GM18520 (cell line): ENCODE measurements around the gene FRMD4A.

Source experiments
- ATAC-seq: cut with Tn5 transposase; IDR thresholded peaks from one replicate; pipeline ENCODE4 v1.9.1; 2021; ENCODE audit not compliant: unreplicated experiment

Gene FRMD4A

DNA sequence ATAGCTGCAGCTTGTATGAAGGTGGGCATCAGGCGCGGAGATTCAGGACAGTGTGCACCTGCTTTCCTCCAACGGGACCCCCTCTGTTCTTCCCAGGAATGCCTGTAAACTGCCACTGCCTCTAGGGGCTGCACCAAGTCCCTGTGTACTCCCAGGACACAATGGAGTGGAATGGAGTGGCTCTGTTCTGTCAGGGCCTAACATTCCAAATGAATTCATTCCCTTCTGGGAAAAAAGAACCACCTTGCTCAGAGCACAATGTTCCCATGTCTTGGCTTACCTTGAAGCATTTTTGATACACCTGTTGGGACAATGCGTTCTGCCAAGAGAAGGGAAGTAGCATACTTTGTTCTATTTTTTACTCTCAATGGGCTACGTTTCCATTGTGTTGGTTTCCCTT lies 339.4 kb downstream of the FRMD4A start:
- ATAC-seq = no peak

DNA sequence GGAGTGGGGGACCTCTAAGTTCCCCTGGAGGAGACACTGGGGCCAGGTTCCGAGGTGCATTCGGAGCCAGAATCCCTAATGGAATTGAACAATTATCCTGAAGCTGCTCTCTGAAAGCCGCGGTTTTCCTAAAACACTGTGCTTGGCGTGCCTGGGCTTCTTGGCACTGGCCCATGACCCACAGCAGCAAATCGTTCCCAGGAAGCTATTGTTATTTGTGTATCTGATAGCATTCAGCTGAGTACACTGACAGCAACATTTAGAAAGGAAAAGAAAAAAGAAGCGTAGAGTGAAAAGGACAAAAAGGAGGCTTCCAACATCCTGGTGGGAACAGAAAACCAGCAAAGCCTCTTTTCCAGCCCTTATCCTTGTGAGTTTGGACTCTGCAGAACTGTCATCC lies 339.8 kb downstream of the FRMD4A start:
- ATAC-seq = no peak

DNA sequence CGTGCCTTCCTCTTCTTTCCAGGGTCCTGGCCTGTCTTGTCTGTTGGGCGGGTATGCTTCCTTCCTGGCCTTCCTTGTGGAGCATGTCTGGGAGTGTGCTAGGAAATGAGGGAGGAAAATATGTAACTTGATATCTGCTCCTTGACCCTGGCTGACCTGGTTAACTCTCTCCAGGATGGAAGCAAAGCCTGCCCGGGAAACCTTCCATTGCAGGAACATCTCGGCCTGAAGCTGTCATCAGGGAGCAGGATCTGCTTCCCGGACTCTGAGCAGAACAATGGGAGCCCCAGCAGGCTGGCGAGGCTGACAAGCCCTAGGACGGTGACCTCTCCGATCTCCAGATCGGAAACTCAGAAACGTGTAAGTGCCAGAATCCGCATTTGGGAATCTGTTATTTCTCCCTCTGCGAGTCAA lies 340.3 kb downstream of the FRMD4A start:
- ATAC-seq = no peak

DNA sequence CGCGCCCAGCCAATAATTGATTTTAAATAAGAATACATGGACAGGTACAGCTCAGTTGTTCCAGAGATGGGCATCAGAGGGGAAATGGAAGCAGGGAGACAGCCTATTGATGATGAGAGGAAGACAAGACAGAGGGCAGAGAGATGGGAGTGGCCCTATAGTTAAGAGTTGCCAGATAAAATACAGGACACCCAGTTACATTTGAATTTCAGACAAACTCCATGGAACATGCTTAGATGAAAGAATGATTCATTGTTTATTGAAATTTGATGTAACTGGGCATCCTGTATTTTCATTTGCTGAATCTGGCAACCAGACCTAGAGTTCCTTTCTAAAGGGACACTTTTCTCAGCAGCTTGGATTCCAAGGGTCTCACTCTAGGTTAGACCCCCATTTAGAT lies 341.1 kb downstream of the FRMD4A start:
- ATAC-seq = no peak

DNA sequence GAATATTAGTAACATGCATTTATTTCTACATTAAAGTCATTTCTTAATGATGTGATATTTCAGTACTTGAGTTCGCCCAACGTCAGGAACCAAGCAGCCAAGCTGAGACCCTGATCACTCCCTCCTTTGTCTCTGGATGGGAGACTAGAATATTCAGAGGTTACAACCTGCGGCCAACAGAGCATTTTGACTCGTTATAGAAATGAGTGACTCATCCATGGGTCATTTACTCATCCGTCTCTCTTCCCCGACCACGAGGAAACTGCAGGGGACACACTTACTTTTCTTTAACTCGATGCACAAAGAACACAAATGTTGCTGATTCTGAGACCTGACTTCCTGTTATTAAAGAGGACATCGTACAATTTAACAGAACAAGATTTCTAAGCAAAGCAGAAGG lies 343.3 kb downstream of the FRMD4A start:
- no peak for ATAC-seq

DNA sequence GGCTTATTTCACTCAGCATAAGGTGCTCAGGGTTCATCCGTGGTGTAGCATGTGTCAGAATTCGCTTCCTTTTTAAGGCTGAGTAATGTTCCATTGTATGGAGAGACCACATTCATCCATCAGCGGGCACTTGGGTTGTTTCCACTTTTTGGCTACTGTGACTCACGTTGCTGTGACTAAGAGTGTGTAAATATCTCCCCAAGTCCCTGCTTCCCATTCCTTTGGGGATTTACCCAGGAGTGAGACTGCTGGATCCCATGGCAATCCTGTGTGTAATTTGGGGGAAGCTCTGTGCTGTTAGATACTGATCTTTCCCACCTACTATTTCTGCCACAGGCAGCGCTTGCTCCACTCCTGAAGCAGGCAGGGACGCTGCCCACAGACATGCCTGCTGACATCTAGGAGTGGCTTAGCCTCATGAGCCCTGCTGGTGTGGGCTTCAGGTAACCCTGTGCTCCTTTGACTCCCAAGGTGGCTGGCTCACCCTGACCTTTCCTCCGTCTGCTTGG lies 346.0 kb downstream of the FRMD4A start:
- no peak for ATAC-seq

DNA sequence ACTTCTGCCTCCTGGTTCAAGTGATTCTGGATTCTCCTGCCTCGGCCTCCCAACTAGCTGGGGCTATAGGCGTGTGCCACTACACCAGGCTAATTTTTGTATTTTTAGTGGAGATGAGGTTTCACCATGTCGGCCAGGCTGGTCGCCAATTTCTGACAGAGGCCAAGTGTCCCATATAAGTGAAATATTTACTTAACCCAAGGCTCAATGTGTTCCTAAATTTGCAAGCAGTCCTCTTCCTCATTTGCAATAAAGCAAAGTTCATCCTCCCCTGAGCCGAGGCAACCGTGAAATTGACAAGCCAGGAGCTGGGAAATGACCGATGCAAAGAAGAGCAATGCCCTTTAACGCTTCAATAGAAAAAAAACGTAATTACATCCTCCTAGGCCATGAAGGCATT lies 347.7 kb downstream of the FRMD4A start:
- no peak for ATAC-seq

DNA sequence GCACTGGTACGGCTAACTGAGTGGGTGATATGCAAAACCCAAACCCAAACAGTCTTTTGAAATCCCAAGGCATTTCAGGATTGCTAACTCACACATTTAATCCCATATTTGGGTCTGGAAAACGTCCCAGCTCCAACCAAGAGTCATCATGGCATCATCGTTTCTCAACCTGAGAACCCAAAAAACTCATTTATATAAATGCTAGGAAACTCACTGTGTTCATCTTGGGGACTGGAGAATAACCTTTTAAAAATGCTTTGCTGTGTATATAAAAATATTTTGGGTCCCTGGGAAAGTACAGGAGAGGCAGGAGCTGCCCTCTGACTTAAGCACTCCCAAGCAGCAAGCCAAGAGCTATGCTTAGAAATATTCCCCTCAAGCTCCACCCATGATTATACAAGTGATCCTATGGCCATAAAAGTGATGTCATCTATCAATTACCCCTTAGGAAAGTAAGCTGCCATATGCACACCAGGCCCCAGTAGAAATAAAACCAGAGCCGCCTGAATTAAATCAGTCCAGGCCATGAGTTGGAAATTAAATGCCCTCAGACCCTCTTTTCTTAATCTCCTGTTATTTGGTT lies 352.1 kb downstream of the FRMD4A start:
- ATAC-seq = no peak

DNA sequence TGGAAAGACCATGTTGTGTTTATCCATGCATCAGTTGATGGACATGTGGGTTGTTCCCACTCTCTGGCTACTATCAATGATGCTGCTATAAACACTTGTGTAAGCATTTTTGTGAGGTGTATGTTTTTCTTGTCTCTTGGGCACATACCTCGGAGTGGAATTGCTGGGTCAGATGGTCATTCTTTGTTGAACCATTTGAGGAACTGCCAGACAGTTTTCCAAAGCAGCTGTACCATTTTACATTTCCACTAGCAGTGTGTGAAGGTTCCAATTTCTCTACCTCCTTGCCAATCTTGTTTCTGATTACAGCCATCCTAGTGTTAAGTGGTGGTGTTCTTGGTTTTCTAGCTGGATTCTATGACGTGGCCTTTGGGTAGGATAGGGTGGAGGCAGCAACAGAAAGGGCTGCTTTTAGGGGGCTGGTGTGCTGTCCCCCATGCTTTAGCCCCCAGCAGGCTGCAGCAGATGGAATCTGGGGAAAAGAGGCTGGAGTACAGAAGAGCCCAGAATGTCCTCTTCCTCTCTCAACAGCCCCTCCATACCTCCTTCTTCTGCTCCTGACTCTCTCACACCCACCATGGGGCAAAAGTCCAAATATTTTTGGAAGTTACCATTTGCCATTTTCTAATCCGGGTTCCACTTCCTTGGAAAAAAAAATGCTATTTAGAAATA lies 352.7 kb downstream of the FRMD4A start:
- no peak for ATAC-seq

DNA sequence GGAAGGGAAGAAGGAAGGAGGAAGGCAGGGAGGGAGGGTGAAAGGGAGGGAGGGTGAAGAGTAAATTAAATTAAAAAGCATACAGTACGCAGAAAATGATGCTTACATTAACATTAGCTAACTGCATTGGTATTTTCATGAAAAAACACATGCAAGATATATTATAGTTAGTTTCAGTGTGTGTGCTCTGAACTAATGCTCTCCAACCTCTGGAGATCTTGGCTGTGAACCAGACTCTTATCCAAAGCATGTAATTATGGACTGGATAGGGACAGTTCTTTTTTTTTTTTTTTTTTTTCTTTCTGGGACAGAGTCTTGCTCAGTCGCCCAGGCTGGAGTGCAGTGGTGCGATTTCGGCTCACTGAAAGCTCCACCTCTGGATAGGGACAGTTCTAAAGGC lies 357.0 kb downstream of the FRMD4A start:
- ATAC-seq = no peak

DNA sequence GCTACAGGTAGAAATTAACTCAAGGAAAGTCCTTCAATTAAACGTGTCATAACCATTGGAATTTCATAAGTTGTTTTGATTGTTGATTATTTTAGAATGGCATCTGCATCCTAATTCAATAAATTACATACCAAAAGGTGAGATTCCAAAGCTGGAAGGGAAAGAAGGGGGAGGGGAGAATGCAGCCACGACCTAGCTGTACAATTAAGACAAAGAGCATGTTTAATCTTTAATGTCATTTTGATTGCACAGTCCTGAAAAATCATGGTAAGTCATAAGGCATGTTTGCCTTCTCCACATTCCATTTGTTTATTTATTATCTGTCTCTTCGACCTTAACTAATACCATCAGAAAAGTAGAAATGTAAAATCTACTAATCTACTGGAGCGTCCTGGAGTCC lies 358.1 kb downstream of the FRMD4A start:
- ATAC-seq = no peak

DNA sequence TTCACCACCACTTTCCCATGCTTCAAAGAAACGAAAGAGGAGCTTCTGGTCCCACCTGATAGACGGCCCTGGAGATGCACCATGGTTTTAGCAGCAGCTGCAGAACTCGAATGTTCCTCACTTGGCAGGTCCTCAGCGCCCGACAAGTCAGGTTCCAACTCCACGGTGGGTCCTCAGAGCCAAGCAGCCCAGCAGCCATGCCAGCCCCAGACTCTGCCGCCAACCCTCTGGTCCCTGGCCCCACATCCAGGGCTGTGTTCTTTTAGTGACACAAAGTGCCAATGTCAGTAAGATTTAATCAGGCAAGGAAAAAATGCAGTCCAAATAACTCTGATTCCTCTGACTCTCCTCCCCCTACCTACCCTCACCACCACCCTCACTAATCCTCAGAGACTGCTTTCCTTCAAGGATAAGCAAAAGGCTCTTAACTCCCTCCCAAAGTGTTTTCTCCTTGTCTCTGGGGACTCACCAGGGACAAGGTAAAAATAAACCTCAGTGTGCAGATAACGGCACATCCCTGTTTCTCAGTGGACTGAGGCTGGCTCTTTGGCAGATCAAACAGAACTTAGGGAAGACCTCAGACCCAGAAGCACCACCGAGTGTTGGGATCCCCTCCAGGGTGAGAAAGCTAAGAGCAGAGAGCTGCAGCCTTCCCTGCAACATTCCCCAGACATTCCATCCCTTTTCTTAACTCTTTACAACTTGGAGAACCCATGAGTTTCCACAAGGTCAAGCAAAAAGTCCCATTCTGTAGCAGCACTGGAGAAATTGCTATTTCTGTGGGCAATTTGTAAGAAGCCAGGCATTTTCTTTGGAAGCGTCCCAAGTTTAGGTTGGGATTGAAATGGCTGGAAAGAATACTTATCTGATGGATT lies 358.9 kb downstream of the FRMD4A start:
- no peak for ATAC-seq

DNA sequence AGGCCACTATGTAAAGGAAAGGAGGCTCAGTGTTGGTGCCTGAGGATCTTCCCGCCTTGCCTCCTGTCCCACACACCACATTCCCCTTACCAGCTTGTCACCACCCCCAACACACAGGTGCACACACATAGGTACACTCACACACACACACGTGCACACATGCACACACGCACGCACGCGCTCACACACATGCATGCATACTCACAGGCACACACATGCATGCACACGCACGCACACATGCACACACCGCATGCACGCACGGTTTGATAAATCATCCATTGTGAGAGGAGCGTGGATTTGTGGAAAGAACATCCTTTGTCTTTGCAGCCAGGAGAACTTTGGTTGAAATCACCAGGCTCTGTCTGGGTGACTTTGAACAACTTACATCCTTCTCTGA lies 359.8 kb downstream of the FRMD4A start:
- ATAC-seq = no peak

DNA sequence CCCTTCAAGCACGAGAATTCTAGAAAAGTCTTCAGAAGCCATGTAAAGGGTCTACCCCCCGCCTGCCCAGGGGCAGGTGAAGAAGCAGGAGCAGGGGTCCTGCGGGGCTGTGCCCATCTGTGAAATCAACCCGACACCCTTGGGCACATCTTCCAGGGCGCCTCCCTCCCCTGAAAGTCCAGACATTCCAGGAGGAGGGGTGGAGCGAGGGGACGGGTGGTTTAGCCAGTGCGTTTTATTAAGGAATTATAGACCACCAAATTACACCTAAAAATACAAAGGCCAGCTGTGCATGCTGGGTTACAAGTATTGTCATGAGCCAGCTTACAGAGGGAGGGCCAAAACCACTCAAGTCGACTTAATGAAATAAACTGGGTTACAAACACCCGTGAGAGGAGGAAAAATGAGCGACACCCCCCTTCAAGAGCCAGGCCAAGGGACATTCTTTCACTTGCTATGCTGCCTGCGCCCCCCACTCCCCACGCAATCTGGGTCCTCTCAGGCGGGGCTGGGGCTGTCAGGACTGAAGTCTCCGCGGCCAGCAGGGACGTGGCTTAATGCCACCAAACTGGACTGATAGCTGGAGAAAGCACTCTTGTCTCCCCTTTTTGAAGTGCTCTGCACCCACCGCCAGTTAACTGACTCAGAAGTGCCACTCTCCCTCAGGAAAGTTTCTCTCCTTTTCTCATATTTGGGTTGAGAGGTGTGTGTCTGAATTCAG lies 360.3 kb downstream of the FRMD4A start:
- ATAC-seq = no peak

DNA sequence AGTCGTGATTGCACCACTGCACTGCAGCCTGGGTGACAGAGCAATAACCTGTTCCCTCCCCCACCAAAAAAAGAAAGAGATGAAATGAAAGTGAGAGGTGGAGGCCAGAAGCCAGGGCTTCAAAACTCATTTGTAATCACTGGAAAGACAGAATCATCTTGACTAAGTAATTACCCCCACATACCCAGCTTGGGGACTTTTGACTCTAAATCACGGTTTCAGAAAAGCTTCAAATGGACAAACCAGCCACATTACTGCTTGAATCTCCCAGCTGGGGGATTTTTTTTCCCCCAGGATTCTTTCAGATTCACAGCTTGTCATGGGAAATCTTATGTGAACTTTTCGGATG lies 361.0 kb downstream of the FRMD4A start:
- ATAC-seq = no peak

DNA sequence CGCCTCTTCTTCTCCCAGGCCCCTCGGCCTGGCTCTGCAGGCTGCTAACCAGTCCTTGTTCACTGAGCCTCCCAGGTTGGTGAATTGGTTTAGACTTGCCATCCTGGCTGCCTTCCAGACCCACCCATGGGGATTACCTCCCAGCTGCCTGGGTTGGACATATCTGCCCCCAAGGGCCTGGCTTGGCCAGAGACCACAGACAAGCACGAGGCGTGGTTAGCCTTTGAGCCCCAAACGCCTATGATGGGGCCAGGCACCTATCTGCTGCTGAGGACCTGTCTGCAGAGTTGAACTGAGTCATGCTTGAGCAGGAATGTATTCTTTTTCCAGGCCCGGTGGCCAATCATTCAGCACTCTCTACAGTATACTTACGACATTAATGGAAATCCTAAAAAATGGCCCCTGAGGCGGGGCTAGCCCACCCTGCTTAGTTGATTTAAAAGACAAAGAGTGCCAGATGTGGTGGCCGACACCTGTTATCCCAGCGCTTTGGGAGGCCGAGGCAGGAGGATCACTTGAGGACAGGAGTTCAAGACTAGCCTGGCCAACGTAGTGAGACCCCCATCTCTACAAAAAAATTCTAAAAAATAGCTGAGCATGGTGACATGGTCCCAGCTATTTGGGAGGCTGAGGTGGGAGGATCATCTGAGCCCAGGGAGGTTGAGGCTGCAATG lies 361.5 kb downstream of the FRMD4A start:
- ATAC-seq = no peak

DNA sequence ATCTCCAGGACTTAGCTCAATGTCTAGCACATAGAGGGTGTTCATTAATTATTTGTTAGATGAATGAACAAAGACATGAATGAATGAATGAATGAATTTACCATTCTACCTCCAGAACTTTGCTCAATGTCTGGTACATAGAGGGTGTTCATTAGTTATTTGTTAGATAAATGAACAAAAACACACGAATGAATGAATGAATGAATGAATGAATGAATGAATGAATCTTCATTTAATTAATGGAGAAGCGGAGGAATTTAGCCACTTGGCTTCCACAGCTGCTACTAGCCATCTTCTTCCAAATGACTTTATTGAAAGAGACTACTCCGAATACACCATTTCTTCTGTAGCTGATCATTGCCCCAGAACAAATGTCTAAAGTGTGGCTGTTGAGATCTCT lies 368.9 kb downstream of the FRMD4A start:
- ATAC-seq = no peak

DNA sequence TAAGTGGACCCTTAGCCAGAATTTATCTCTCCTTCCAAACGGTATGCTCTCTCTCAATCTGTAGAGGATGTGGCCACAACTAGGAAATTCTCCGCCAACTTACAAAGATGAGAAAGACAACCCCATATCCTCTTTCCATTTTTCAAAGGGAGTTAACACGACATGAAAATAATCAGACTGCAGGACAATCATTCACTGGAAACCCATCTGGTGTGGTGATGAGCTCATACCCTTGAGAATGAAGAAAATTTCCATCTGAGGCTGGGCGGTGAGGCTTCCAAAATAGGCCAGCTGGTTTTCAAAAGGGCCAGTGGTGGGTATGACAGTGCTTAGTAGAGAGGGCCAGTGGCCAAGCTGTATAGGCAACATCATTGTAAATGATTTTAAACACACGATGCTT lies 369.6 kb downstream of the FRMD4A start:
- no peak for ATAC-seq

DNA sequence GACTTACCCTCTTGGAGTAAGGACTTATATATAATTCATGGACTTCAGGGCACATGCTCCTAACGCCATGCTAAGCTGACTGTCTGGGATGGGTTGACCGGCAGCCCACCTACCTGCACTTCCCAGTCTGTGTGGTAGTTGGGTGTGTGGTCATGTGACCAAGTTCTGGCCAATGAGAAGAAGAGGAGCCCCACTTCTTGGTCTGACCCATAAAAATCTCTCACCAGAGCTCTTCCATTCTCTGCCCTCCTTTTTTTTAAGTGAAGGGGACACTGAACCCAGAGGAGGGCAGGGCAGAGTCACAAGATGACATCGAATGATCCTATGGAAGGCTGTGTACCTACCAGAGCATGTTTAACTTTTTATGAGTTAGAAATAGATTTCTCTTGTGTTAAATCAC lies 370.1 kb downstream of the FRMD4A start:
- ATAC-seq = no peak

DNA sequence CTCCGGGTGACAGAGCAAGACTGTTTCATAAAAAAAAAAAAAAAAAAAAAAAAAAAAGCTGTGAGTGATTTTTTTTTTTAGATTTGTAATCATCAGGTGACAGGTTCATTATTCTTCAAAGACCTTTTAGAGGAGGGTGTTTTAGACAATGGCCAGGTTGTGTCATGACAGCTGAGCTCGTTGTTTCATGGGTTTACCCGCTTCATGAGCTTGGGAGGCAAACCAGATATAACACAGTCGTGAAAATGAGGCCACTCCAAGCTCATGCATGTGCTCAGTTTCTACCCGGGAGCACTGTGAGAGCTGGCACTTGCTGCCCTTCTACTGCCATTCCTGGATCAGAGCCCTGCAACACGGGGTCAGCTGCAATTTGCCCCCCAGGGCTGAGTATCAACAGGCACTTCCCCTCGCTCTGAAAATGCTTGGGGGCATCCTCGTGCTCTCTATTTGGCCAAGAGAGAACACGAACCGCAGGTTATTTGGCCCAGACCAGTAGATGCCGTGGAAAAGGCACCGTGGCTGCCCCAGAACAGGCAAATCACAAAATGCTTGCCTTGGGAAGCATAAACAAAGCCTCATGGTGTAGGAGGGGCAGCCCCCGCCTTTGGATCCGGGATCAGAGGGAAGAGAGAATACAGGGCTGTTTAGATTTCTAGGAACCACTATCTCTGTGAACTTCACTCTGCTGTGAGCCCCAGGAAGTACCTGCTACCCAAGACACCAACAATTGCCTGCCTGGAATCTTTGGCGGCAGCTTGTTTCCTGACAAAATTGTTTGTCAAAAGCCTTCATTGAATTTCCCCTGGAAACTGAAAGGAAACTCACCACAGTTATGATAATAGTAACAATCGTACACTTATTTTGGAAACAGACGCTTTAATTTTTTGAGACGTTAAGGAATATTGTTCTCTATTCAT lies 371.0 kb downstream of the FRMD4A start:
- no peak for ATAC-seq
